Stomach (tissue), 9 donors: ENCODE data around the gene CLDN20. TPM values are rescaled to one million over a fixed set of nuclear protein-coding genes. Genes with fewer than 3 reads are reported as not detected.

Source experiments
- DNase-seq, 2 donors: peaks; one replicate each; pipeline versions ENCODE4 v3.0.0 to v3.0.0-alpha.2; 2013 to 2019
- H3K27ac ChIP-seq, 5 donors: fragments of 200-600 bp in 4 of 5; sonication (generic) in 4 of 5; one replicate each; pipeline ENCODE4 v1.5.1; 2013 to 2019; ENCODE audit warnings: mild to moderate bottlenecking in 1 of 5, moderate library complexity in 1 of 5
- H3K27me3 ChIP-seq, 3 donors: fragments of 200-600 bp; sonication (generic); one replicate each; pipeline ENCODE4 v1.5.1; 2017 to 2019; ENCODE audit warnings: mixed run types in 1 of 3
- H3K36me3 ChIP-seq, 4 donors: fragments of 200-600 bp; sonication (generic); 1 replicate in 3 of 4; 2 replicates in 1 of 4; pipeline ENCODE4 v1.5.1; 2016 to 2019
- H3K4me1 ChIP-seq, 4 donors: fragments of 200-600 bp; sonication (generic); one replicate each; pipeline ENCODE4 v1.5.1; 2016 to 2019
- H3K4me3 ChIP-seq, 4 donors: fragments of 200-600 bp; sonication (generic) in 3 of 4; one replicate each; pipeline ENCODE4 v1.5.1; 2016 to 2019; ENCODE audit warnings: mild to moderate bottlenecking in 1 of 4
- H3K9me3 ChIP-seq, 4 donors: fragments of 200-600 bp; sonication (generic); one replicate each; pipeline ENCODE4 v1.5.1; 2016 to 2019
- CTCF ChIP-seq, 7 experiments: fragments of 450-650 bp in 4 of 7; fragments of 200-600 bp in 3 of 7; sonication (generic) in 3 of 7; IDR thresholded peaks; one replicate each; pipeline ENCODE4 v1.5.1; 2016 to 2019; ENCODE audit warnings: antibody characterized with exemption in 7 of 7, control low read depth in 2 of 7, mild to moderate bottlenecking in 1 of 7
- EP300 ChIP-seq: sonication (generic); formaldehyde crosslinking; IDR thresholded peaks from one replicate; pipeline ENCODE4 v1.6.1; 2017; ENCODE audit warnings: antibody characterized with exemption
- POLR2A ChIP-seq, 4 donors: fragments of 450-650 bp; IDR thresholded peaks; one replicate each; pipeline ENCODE4 v1.6.1; 2016; ENCODE audit warnings: antibody characterized with exemption in 4 of 4, control low read depth in 2 of 4, mild to moderate bottlenecking in 1 of 4, moderate library complexity in 1 of 4
- POLR2AphosphoS5 ChIP-seq, 3 donors: sonication (generic); formaldehyde crosslinking; IDR thresholded peaks; one replicate each; pipeline ENCODE4 v1.6.1; 2016; ENCODE audit warnings: antibody characterized with exemption in 3 of 3
- WGBS, 5 donors: extraction: QIAGEN DNeasy Blood & Tissue Kit in 3 of 5; methylation state at CpG; one replicate each; pipeline versions ENCODE4 v1.1.5 to v1.1.7; 2013 to 2018; 5-methylcytosine and 5-hydroxymethylcytosine counted together
- intact Hi-C: fragments of 100-400 bp; cut with DNase I; formaldehyde crosslinking; loops from one replicate; pipeline ENCODE4 v1.15.1; 2023; ENCODE audit warnings: low total_unique reads
- polyA plus RNA-seq, 3 donors: library from polyadenylated mRNA; stranded (reverse); fragments of 200-250 nt; gene quantifications; one replicate each; pipeline ENCODE4 v1.2.3, GENCODE V29; 2013
- total RNA-seq, 5 donors: library from RNA; depleted of rRNA; stranded (reverse); fragments of >200 nt; gene quantifications; one replicate each; pipeline versions ENCODE4 v1.1.0 to v1.2.3, GENCODE V29; 2014 to 2016
- donor health status: healthy with polysubstance abuse.
- donor health status: Bipolar disorder and iron deficiency.
- donor health status: healthy.

Gene CLDN20
- total and polyA plus RNA-seq, 8 donors, result not detected

DNA sequence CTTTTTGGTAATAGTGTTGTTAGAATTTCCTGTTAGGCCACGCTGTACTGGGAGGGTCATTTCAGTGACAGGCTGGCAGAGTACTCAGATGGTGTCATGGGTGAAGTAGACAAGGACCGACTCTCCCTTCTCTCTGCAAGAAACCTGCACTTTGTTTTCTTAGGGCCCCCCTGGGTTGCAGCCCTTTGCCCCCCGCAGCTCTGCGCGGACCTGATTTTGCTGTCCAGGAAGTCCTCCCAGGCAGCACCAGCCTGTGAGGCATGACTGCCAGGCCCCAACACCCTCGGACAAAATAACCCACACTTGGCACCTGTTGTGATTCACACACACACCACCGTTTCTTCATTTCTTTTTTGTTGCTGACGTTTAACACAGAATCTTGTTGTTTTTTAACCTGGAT is 21.8 kb upstream of the CLDN20 start:
- no peak overlapping the region for H3K27ac ChIP-seq

DNA sequence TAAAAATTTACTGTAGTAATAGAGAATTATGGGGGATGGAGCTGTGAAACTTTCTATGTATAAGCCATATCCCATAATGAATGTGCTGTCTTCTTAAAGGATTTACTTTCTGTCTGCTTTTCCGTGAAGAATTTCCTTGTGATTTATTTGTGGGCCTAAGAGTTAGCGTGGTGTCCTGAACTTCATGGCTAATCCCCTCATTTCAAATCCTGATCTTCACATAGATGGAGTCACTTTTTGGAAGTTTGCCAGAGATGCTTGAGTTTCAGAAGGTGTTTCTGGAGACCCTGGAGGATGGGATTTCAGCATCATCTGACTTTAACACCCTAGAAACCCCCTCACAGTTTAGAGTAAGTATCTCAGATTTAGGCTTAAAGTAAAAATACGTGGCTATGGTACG is 19.4 kb upstream of the CLDN20 start:
- peaks cover 0 to 13% (median 0%) of the 10 kb centered on the region in 4 donors for H3K4me1 ChIP-seq
- H3K36me3 ChIP-seq, result peaks cover 0 to 11% (median 9%) of the 10 kb centered on the region in 4 donors
- intact Hi-C loops, result no loop called here
- no peak overlapping the region for H3K27ac ChIP-seq
- no peak for TF ChIP-seq CTCF (IDR thresholded peaks at IDR 0.05)
- no peak for TF ChIP-seq POLR2A (IDR thresholded peaks at IDR 0.05)
- no peak for TF ChIP-seq POLR2AphosphoS5 (IDR thresholded peaks at IDR 0.05)
- TF ChIP-seq EP300, result no peak
- WGBS, 5 donors, result 73 to 88% (median 82%) methylated on average over 4 of the region's 4 CpGs
- DNase-seq, result no peak
- no peak overlapping the region for H3K4me3 ChIP-seq
- H3K27me3 ChIP-seq, result no peaks in the 10 kb centered on the region
- no peaks in the 10 kb centered on the region for H3K9me3 ChIP-seq

More for the DNA sequence above, 21.8 kb upstream of the CLDN20 start:
- TF ChIP-seq EP300 (no peak), CTCF (IDR thresholded peaks at IDR 0.05) (no peak), POLR2AphosphoS5 (IDR thresholded peaks at IDR 0.05) (no peak), POLR2A (IDR thresholded peaks at IDR 0.05) (no peak)
- WGBS, 5 donors, result 79 to 88% (median 83%) methylated on average over 8 of the region's 8 CpGs
- H3K9me3 ChIP-seq, result peaks cover 0 to 6% (median 2%) of the 10 kb centered on the region in 4 donors
- intact Hi-C loops, result no loop called here
- no peak for DNase-seq
- no peak overlapping the region for H3K4me3 ChIP-seq
- no peaks in the 10 kb centered on the region for H3K27me3 ChIP-seq
- H3K4me1 ChIP-seq, result no peaks in the 10 kb centered on the region
- peaks cover 0 to 11% (median 7%) of the 10 kb centered on the region in 4 donors for H3K36me3 ChIP-seq

GRCh38 chr6:155245193-155245592 is 18.6 kb upstream of the CLDN20 start:
- intact Hi-C loops, result no loop called here
- DNase-seq, result no peak
- no peaks in the 10 kb centered on the region for H3K9me3 ChIP-seq
- TF ChIP-seq EP300, result no peak
- TF ChIP-seq CTCF (IDR thresholded peaks at IDR 0.05), result no peak
- TF ChIP-seq POLR2A (IDR thresholded peaks at IDR 0.05), result no peak
- TF ChIP-seq POLR2AphosphoS5 (IDR thresholded peaks at IDR 0.05), result no peak
- WGBS, 5 donors, result 88 to 95% (median 93%) methylated on average over 5 to 7 of the region's 7 CpGs
- H3K4me1 ChIP-seq, result peaks cover 0 to 13% (median 0%) of the 10 kb centered on the region in 4 donors
- H3K36me3 ChIP-seq, result peaks cover 0 to 18% (median 12%) of the 10 kb centered on the region in 4 donors
- no peak overlapping the region for H3K27ac ChIP-seq
- no peak overlapping the region for H3K4me3 ChIP-seq
- H3K27me3 ChIP-seq, result no peaks in the 10 kb centered on the region

GRCh38 chr6:155245831-155246230 is 18.0 kb upstream of the CLDN20 start:
- no peaks in the 10 kb centered on the region for H3K9me3 ChIP-seq
- H3K27ac ChIP-seq, result no peak overlapping the region
- no peak for TF ChIP-seq POLR2AphosphoS5 (IDR thresholded peaks at IDR 0.05)
- no peak for TF ChIP-seq POLR2A (IDR thresholded peaks at IDR 0.05)
- no peak for TF ChIP-seq CTCF (IDR thresholded peaks at IDR 0.05)
- no peak for TF ChIP-seq EP300
- DNase-seq, result no peak
- no peaks in the 10 kb centered on the region for H3K27me3 ChIP-seq
- WGBS, 5 donors, result 76 to 91% (median 85%) methylated on average over 3 of the region's 3 CpGs
- H3K4me3 ChIP-seq, result no peak overlapping the region
- H3K36me3 ChIP-seq, result peaks cover 0 to 24% (median 13%) of the 10 kb centered on the region in 4 donors
- intact Hi-C loops, result no loop called here
- peaks cover 0 to 13% (median 0%) of the 10 kb centered on the region in 4 donors for H3K4me1 ChIP-seq
